ENCODE data around the gene GYPE. TPM values are rescaled to one million over a fixed set of nuclear protein-coding genes. Genes with fewer than 3 reads are reported as not detected.

Gene GYPE
- 0.56 and 1.5 TPM in 2 replicates for total RNA-seq

DNA sequence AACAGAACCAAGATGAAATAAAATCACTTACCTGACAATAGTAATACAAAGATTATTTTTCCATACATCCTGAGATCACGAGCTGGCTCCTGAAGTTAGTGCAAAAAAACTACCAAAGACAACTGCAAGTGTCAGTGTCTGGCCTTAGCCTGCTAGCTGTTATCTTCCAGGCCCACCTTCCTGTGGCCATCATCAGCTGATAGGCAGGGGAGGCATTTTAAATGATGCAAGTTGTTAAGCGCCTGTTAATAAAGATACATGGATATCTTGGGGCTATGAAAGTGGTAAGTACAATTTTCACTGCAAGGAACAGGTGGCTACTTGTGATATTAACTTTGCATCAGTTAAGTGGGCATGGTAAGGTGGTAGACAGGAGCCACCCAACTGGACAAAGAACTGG is at the start of gene GYPE:
Gene GYPE (minus strand): TSS at position 120 of the 400 bp plus-strand sequence. CDS start 52 bp downstream, at position 68.

Other genes starting within 250 kb of the GYPE start
- gene FREM3, start 204.9 kb downstream of the GYPE start, total RNA-seq, result under 0.01 TPM in 2 replicates
- gene GYPB, start 113.8 kb upstream of the GYPE start, total RNA-seq, result not detected in 2 replicates
- gene GYPA, start 235.2 kb upstream of the GYPE start, total RNA-seq, result not detected in 2 replicates

Data from regular cardiac myocyte (primary cell).